WTC11 (cell line): ENCODE results near the gene FGF11. TPM values are rescaled to one million over a fixed set of nuclear protein-coding genes. Genes with fewer than 3 reads are reported as not detected.

Experiments
- ATAC-seq: fragments of 200-7000 bp; cut with Tn5 transposase; 2 replicates; pipeline ENCODE4 v1.10.0; 2021; ENCODE audit warnings: mild to moderate bottlenecking, moderate library complexity
- CTCF ChIA-PET: fragments of 300-600 bp; sonication (Branson Sonifier 250); formaldehyde crosslinking; loops from one replicate; lab custom pipeline; 2021; ENCODE audit warnings: antibody characterized with exemption; lab: Charles Lee
- POLR2A ChIA-PET: fragments of 350-600 bp; sonication (Branson Sonifier 250); formaldehyde crosslinking; loops from one replicate; lab custom pipeline; 2021; ENCODE audit warnings: antibody characterized with exemption; lab: Charles Lee
- DNase-seq: peaks from one replicate; pipeline ENCODE4 v3.0.0; 2021; ENCODE audit warnings: low spot score
- H3K27ac Mint-ChIP-seq: 2 replicates; pipeline ENCODE4 v1.8.0; 2021; ENCODE audit warnings: mixed read lengths
- H3K27me3 Mint-ChIP-seq: 2 replicates; pipeline ENCODE4 v1.8.0; 2021; ENCODE audit warnings: low read depth, mild to moderate bottlenecking, moderate library complexity, mixed read lengths
- H3K36me3 Mint-ChIP-seq: 2 replicates; pipeline ENCODE4 v1.8.0; 2021; ENCODE audit warnings: mixed read lengths
- H3K4me1 Mint-ChIP-seq: 2 replicates; pipeline ENCODE4 v1.8.0; 2022; ENCODE audit warnings: mixed read lengths
- H3K4me3 Mint-ChIP-seq: 2 replicates; pipeline ENCODE4 v1.8.0; 2021; ENCODE audit warnings: mild to moderate bottlenecking, moderate library complexity, mixed read lengths
- H3K9me3 Mint-ChIP-seq: 2 replicates; pipeline ENCODE4 v1.8.0; 2021; ENCODE audit warnings: mixed read lengths
- AR ChIP-seq: fragments of 250-450 bp; sonication (Bioruptor Pico); IDR thresholded peaks from 2 replicates; pipeline ENCODE4 v1.9.0; 2021; ENCODE audit warnings: mild to moderate bottlenecking
- ATF3 ChIP-seq: sonication (generic); formaldehyde crosslinking; conservative IDR thresholded peaks from 2 replicates; pipeline ENCODE4 v1.8.1; 2022; ENCODE audit warnings: mild to moderate bottlenecking, missing genetic modification reagents
- CBFB ChIP-seq: sonication (generic); formaldehyde crosslinking; IDR thresholded peaks from 2 replicates; pipeline ENCODE4 v1.8.1; 2022; ENCODE audit warnings: mild to moderate bottlenecking, low read depth, missing genetic modification reagents
- CDX4 ChIP-seq: fragments of 250-450 bp; sonication (Bioruptor Pico); IDR thresholded peaks from 2 replicates; pipeline ENCODE4 v1.9.0; 2021; ENCODE audit warnings: moderate library complexity, mild to moderate bottlenecking, inconsistent platforms, borderline replicate concordance
- CREM ChIP-seq: sonication (generic); formaldehyde crosslinking; IDR thresholded peaks from 2 replicates; pipeline ENCODE4 v1.8.1; 2022; ENCODE audit warnings: mild to moderate bottlenecking, missing genetic modification reagents, moderate library complexity
- ELF4 ChIP-seq: sonication (generic); formaldehyde crosslinking; IDR thresholded peaks from 2 replicates; pipeline ENCODE4 v1.8.1; 2022; ENCODE audit warnings: low read depth, mild to moderate bottlenecking, moderate library complexity, missing genetic modification reagents
- EMX1 ChIP-seq: fragments of 250-450 bp; sonication (Bioruptor Pico); IDR thresholded peaks from 2 replicates; pipeline ENCODE4 v1.8.0; 2021; ENCODE audit warnings: mild to moderate bottlenecking
- ETV6 ChIP-seq: sonication (generic); formaldehyde crosslinking; IDR thresholded peaks from 2 replicates; pipeline ENCODE4 v1.8.1; 2022; ENCODE audit warnings: mild to moderate bottlenecking, missing genetic modification reagents
- HMGA2 ChIP-seq: fragments of 250-450 bp; sonication (Bioruptor Pico); IDR thresholded peaks from 2 replicates; pipeline ENCODE4 v1.4.0; 2021; ENCODE audit warnings: mild to moderate bottlenecking, moderate library complexity
- JAZF1 ChIP-seq: fragments of 250-450 bp; sonication (Bioruptor Pico); IDR thresholded peaks from 2 replicates; pipeline ENCODE4 v1.9.0; 2021; ENCODE audit warnings: moderate library complexity, mild to moderate bottlenecking, inconsistent platforms
- JUN ChIP-seq: sonication (generic); formaldehyde crosslinking; IDR thresholded peaks from 2 replicates; pipeline ENCODE4 v1.8.0; 2023; ENCODE audit warnings: mild to moderate bottlenecking, missing genetic modification reagents
- NFATC4 ChIP-seq: fragments of 250-450 bp; sonication (Bioruptor Pico); IDR thresholded peaks from 2 replicates; pipeline ENCODE4 v1.9.0; 2021; ENCODE audit warnings: mild to moderate bottlenecking
- NFYB ChIP-seq: sonication (generic); formaldehyde crosslinking; conservative IDR thresholded peaks from 2 replicates; pipeline ENCODE4 v1.8.0; 2022; ENCODE audit warnings: low read depth, missing genetic modification reagents
- NR3C1 ChIP-seq: sonication (generic); formaldehyde crosslinking; conservative IDR thresholded peaks from 2 replicates; pipeline ENCODE4 v1.8.1; 2023; ENCODE audit warnings: low read depth, mild to moderate bottlenecking, missing genetic modification reagents
- PREB ChIP-seq: sonication (generic); formaldehyde crosslinking; IDR thresholded peaks from 2 replicates; pipeline ENCODE4 v1.8.1; 2022; ENCODE audit warnings: mild to moderate bottlenecking, missing genetic modification reagents, moderate library complexity, borderline replicate concordance
- PRRX2 ChIP-seq: fragments of 250-450 bp; sonication (Bioruptor Pico); IDR thresholded peaks from 2 replicates; pipeline ENCODE4 v1.8.0; 2021; ENCODE audit warnings: mild to moderate bottlenecking
- SP1 ChIP-seq: sonication (generic); formaldehyde crosslinking; conservative IDR thresholded peaks from 2 replicates; pipeline ENCODE4 v1.8.1; 2022; ENCODE audit warnings: missing genetic modification reagents
- TEAD1 ChIP-seq: sonication (generic); formaldehyde crosslinking; IDR thresholded peaks from 2 replicates; pipeline ENCODE4 v1.8.0; 2022; ENCODE audit warnings: mild to moderate bottlenecking, missing genetic modification reagents
- ZBTB21 ChIP-seq: sonication (generic); formaldehyde crosslinking; IDR thresholded peaks from 2 replicates; pipeline ENCODE4 v1.8.1; 2023; ENCODE audit warnings: mild to moderate bottlenecking, missing genetic modification reagents, borderline replicate concordance
- ZNF138 ChIP-seq: sonication (generic); formaldehyde crosslinking; conservative IDR thresholded peaks from 2 replicates; pipeline ENCODE4 v1.8.1; 2022; ENCODE audit warnings: mild to moderate bottlenecking, moderate library complexity, missing genetic modification reagents
- ZNF219 ChIP-seq: sonication (generic); formaldehyde crosslinking; IDR thresholded peaks from 2 replicates; pipeline ENCODE4 v1.8.0; 2023; ENCODE audit warnings: missing genetic modification reagents, mild to moderate bottlenecking, borderline replicate concordance
- total RNA-seq: library from RNA; stranded (reverse); gene quantifications from 3 replicates; pipeline ENCODE4 v1.2.3, GENCODE V29; 2021
- TF ChIP-seq, protein P1 (sequence below): sonication (generic); formaldehyde crosslinking; IDR thresholded peaks from 2 replicates; pipeline ENCODE4 v1.8.1; 2022; ENCODE audit warnings: low read depth, mild to moderate bottlenecking, moderate library complexity, missing genetic modification reagents, borderline replicate concordance
- TF ChIP-seq, protein P2 (sequence below): sonication (generic); formaldehyde crosslinking; IDR thresholded peaks from 2 replicates; pipeline ENCODE4 v1.8.0; 2022; ENCODE audit warnings: mild to moderate bottlenecking, missing genetic modification reagents
- TF ChIP-seq, protein P3 (sequence below): sonication (generic); formaldehyde crosslinking; IDR thresholded peaks from 2 replicates; pipeline ENCODE4 v1.8.1; 2023; ENCODE audit warnings: mild to moderate bottlenecking, missing genetic modification reagents, borderline replicate concordance
- TF ChIP-seq, protein P4 (sequence below): sonication (generic); formaldehyde crosslinking; IDR thresholded peaks from 2 replicates; pipeline ENCODE4 v1.8.1; 2023; ENCODE audit warnings: mild to moderate bottlenecking, missing genetic modification reagents, moderate library complexity

Gene FGF11
- total RNA-seq, 1 experiment from 2014 or later: 19.8 TPM

DNA sequence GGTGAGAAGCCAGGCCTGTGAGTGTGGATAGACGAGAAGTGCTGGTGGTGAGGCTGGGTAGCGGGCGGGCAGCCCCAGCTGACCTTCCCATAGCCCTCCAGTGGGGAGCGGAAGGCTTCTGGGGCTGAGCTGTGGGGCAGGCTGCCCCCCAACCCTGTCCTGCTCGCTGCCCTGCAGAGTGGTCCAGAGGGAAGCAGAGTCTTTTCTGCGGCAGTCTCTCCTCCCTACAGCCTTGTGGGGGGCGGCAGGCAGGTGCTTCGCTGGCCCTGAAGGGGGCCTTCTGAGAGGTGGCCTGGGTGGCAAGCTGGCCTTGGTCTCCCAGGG, 27.9 kb upstream of the FGF11 start:
- Mint-ChIP-seq H3K27me3 (no peaks in the 10 kb centered on the region; the same call in 1 of the 2 replicates), H3K36me3 (peaks cover 29% of the 10 kb centered on the region), H3K9me3 (no peaks in the 10 kb centered on the region), H3K4me3 (no peak overlapping the region), H3K4me1 (peaks cover 24% of the 10 kb centered on the region), H3K27ac (no peak overlapping the region)
- DNase-seq (no peak), ATAC-seq (no peak)
- CTCF ChIA-PET: interaction anchor here (1.2 kb wide), 1 partner anchor 26 kb away, joined by 3 read pairs; no protein-coding TSS in a partner anchor
- TF ChIP-seq HMGA2 (CRISPR knock-in tag) (no peak), AR (no peak), CBFB (CRISPR knock-in tag) (no peak), PRRX2 (no peak), JAZF1 (no peak), NFYB (CRISPR knock-in tag) (no peak), TEAD1 (no peak), CREM (CRISPR knock-in tag) (no peak), ZBTB21 (no peak), ETV6 (CRISPR knock-in tag) (no peak), ATF3 (CRISPR knock-in tag) (no peak)
- TF ChIP-seq, protein P1, sequence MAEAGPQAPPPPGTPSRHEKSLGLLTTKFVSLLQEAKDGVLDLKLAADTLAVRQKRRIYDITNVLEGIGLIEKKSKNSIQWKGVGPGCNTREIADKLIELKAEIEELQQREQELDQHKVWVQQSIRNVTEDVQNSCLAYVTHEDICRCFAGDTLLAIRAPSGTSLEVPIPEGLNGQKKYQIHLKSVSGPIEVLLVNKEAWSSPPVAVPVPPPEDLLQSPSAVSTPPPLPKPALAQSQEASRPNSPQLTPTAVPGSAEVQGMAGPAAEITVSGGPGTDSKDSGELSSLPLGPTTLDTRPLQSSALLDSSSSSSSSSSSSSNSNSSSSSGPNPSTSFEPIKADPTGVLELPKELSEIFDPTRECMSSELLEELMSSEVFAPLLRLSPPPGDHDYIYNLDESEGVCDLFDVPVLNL: no peak
- TF ChIP-seq, protein P2, sequence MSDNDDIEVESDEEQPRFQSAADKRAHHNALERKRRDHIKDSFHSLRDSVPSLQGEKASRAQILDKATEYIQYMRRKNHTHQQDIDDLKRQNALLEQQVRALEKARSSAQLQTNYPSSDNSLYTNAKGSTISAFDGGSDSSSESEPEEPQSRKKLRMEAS (CRISPR knock-in tag): no peak
- POLR2A ChIA-PET: interaction anchor here (0.7 kb wide), 1 partner anchor 9 kb away, joined by 3 read pairs; no protein-coding TSS in a partner anchor

GRCh38 chr17:7413346-7413985, 25.8 kb upstream of the FGF11 start:
- ATAC-seq (no peak), DNase-seq (no peak)
- Mint-ChIP-seq H3K4me1 (peaks cover 17% of the 10 kb centered on the region), H3K27ac (no peak overlapping the region), H3K9me3 (no peaks in the 10 kb centered on the region), H3K36me3 (peaks cover 33% of the 10 kb centered on the region), H3K27me3 (no peaks in the 10 kb centered on the region), H3K4me3 (no peak overlapping the region)
- POLR2A ChIA-PET: interaction anchor here (0.8 to 1.2 kb wide), 2 partner anchors 10 kb away, joined by 3 to 4 read pairs; partner anchors contain the start of gene TMEM256
- TF ChIP-seq JUN (no peak), ZNF219 (CRISPR knock-in tag) (no peak), ELF4 (CRISPR knock-in tag) (no peak), ETV6 (CRISPR knock-in tag) (no peak), ZNF138 (no peak), EMX1 (CRISPR knock-in tag) (no peak), PREB (CRISPR knock-in tag) (no peak), SP1 (CRISPR knock-in tag) (no peak), TEAD1 (no peak), CDX4 (no peak), NR3C1 (no peak), PRRX2 (no peak), NFATC4 (CRISPR knock-in tag) (no peak)
- TF ChIP-seq, protein P3, sequence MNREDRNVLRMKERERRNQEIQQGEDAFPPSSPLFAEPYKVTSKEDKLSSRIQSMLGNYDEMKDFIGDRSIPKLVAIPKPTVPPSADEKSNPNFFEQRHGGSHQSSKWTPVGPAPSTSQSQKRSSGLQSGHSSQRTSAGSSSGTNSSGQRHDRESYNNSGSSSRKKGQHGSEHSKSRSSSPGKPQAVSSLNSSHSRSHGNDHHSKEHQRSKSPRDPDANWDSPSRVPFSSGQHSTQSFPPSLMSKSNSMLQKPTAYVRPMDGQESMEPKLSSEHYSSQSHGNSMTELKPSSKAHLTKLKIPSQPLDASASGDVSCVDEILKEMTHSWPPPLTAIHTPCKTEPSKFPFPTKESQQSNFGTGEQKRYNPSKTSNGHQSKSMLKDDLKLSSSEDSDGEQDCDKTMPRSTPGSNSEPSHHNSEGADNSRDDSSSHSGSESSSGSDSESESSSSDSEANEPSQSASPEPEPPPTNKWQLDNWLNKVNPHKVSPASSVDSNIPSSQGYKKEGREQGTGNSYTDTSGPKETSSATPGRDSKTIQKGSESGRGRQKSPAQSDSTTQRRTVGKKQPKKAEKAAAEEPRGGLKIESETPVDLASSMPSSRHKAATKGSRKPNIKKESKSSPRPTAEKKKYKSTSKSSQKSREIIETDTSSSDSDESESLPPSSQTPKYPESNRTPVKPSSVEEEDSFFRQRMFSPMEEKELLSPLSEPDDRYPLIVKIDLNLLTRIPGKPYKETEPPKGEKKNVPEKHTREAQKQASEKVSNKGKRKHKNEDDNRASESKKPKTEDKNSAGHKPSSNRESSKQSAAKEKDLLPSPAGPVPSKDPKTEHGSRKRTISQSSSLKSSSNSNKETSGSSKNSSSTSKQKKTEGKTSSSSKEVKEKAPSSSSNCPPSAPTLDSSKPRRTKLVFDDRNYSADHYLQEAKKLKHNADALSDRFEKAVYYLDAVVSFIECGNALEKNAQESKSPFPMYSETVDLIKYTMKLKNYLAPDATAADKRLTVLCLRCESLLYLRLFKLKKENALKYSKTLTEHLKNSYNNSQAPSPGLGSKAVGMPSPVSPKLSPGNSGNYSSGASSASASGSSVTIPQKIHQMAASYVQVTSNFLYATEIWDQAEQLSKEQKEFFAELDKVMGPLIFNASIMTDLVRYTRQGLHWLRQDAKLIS: no peak
- TF ChIP-seq, protein P4, sequence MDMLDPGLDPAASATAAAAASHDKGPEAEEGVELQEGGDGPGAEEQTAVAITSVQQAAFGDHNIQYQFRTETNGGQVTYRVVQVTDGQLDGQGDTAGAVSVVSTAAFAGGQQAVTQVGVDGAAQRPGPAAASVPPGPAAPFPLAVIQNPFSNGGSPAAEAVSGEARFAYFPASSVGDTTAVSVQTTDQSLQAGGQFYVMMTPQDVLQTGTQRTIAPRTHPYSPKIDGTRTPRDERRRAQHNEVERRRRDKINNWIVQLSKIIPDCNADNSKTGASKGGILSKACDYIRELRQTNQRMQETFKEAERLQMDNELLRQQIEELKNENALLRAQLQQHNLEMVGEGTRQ (CRISPR knock-in tag): no peak
- CTCF ChIA-PET: interaction anchor here (1.1 to 1.6 kb wide), 3 partner anchors 20 to 147 kb away, joined by 3 to 6 read pairs (median 3); partner anchors contain the start of gene PLSCR3
